Panc1 (cell line): ENCODE measurements around the gene PPIA. TPM values are rescaled to one million over a fixed set of nuclear protein-coding genes. Genes with fewer than 3 reads are reported as not detected.

ENCODE experiments used
- ATAC-seq: fragments of 200-7000 bp; cut with Tn5 transposase; 2 replicates; pipeline ENCODE4 v1.9.1; 2020; ENCODE audit warnings: mild to moderate bottlenecking, moderate library complexity
- BruUV-seq: library from RNA; stranded (reverse); fragments of 400-500 nt; replicated peaks from 2 replicates; lab custom pipeline; 2021; lab: Mats Ljungman, UMichigan
- CTCF ChIA-PET: fragments of 300-600 bp; sonication (Branson Sonifier 250); formaldehyde crosslinking; loops from one replicate; lab custom pipeline; 2022; ENCODE audit warnings: antibody characterized with exemption; lab: Charles Lee
- POLR2A ChIA-PET: fragments of 300-600 bp; sonication (Branson Sonifier 250); formaldehyde crosslinking; loops from one replicate; lab custom pipeline; 2022; ENCODE audit warnings: antibody characterized with exemption; lab: Charles Lee
- DNase-seq: peaks from one replicate; pipeline ENCODE4 v3.0.0-alpha.2; 2010; ENCODE audit warnings: low read depth, low spot score
- H3K27ac ChIP-seq: 2 replicates; pipeline ENCODE4 v1.5.1; 2011; ENCODE audit warnings: mild to moderate bottlenecking, low read length, inconsistent platforms
- H3K27me3 ChIP-seq: fragments of 200-500 bp; sonication (Bioruptor generic); 2 replicates; pipeline ENCODE4 v1.6.0; 2014; ENCODE audit warnings: low read length, inconsistent platforms; ENCODE audit not compliant: control insufficient read depth, insufficient read depth
- H3K36me3 ChIP-seq: fragments of 200-500 bp; sonication (Bioruptor generic); 2 replicates; pipeline ENCODE4 v1.5.1; 2014; ENCODE audit warnings: inconsistent platforms, mild to moderate bottlenecking, low read length, moderate library complexity; ENCODE audit not compliant: control insufficient read depth, insufficient read depth
- H3K4me1 ChIP-seq: 2 replicates; pipeline ENCODE4 v1.5.1; 2011; ENCODE audit warnings: inconsistent platforms, mild to moderate bottlenecking, low read length, moderate library complexity; ENCODE audit not compliant: control insufficient read depth, insufficient read depth
- H3K4me3 ChIP-seq, 2 experiments: 2 replicates each; pipeline ENCODE4 v1.5.1; 2011 to 2012; ENCODE audit warnings: low read depth in 2 of 2, low read length in 2 of 2, mild to moderate bottlenecking in 2 of 2, inconsistent platforms in 1 of 2, moderate library complexity in 1 of 2
- H3K9me3 ChIP-seq: fragments of 200-500 bp; sonication (Bioruptor generic); 2 replicates; pipeline ENCODE4 v1.5.1; 2014; ENCODE audit warnings: low read depth, mild to moderate bottlenecking, inconsistent platforms, low read length, moderate library complexity; ENCODE audit not compliant: control insufficient read depth, insufficient read depth
- CTCF ChIP-seq: fragments of 450-650 bp; IDR thresholded peaks from 2 replicates; pipeline ENCODE4 v1.5.1; 2017; ENCODE audit warnings: mild to moderate bottlenecking
- POLR2AphosphoS5 ChIP-seq: IDR thresholded peaks from 2 replicates; pipeline ENCODE4 v1.6.1; 2012; ENCODE audit warnings: mild to moderate bottlenecking, low read depth, low read length, moderate library complexity
- REST ChIP-seq, 2 experiments: IDR thresholded peaks; 2 replicates each; pipeline ENCODE4 v1.6.1; 2011 to 2012; ENCODE audit warnings: low read depth in 2 of 2, control low read depth in 1 of 2, low read length in 1 of 2, mild to moderate bottlenecking in 1 of 2, moderate library complexity in 1 of 2; ENCODE audit not compliant: insufficient read depth in 1 of 2
- SIN3A ChIP-seq: IDR thresholded peaks from 2 replicates; pipeline ENCODE4 v1.6.1; 2012; ENCODE audit warnings: low read depth, mild to moderate bottlenecking, low read length, moderate library complexity, borderline replicate concordance; ENCODE audit not compliant: insufficient read depth
- TCF7L2 ChIP-seq: IDR thresholded peaks from 2 replicates; pipeline ENCODE4 v1.6.1; 2011; ENCODE audit warnings: mild to moderate bottlenecking, low read depth, low read length, inconsistent platforms
- in situ Hi-C: cut with HindIII; loops from 2 replicates; pipeline ENCODE4 v1.10.0; 2016; ENCODE audit warnings: low sequenced_read_pairs, low pct_unique_long_range_greater_than_20kb
- intact Hi-C: fragments of 100-400 bp; cut with micrococcal nuclease; formaldehyde crosslinking; loops from one replicate; pipeline ENCODE4 v1.10.0; 2022; ENCODE audit not compliant: unreplicated experiment
- total RNA-seq: library from RNA; stranded (reverse); gene quantifications from one replicate; pipeline ENCODE4 v1.2.1, GENCODE V29; 2021; ENCODE audit not compliant: unreplicated experiment

Gene PPIA
- total RNA-seq, 1 experiment from 2014 or later, result 3,706 TPM

- ATAC-seq (no peak), DNase-seq (no peak)
- CTCF ChIA-PET, result no interaction called here
- BruUV-seq, result no TSS peak
- TF ChIP-seq POLR2AphosphoS5 (no peak), CTCF (no peak), TCF7L2 (no peak)
- Histone ChIP-seq H3K4me3 (no peak overlapping the region), H3K27me3 (no peaks in the 10 kb centered on the region), H3K4me1 (0 out of 2 replicates have a peak, but pooled peaks cover 4% of the 10 kb centered on the region), H3K9me3 (no peaks in the 10 kb centered on the region), H3K27ac (no peak overlapping the region), H3K36me3 (peaks cover 2% of the 10 kb centered on the region; the same call in 1 of the 2 replicates)
- intact Hi-C loops, result no loop called here
- in situ Hi-C loops, result no loop called here
- POLR2A ChIA-PET, result no interaction called here
Measured at GRCh38 chr7:44757739-44758138, 38.7 kb upstream of the PPIA start.

GRCh38 chr7:44759246-44759645 lies 37.2 kb upstream of the PPIA start:
- Histone ChIP-seq H3K27ac (no peak overlapping the region), H3K36me3 (peaks cover 5% of the 10 kb centered on the region; the same call in 1 of the 2 replicates), H3K4me1 (no peaks in the 10 kb centered on the region), H3K9me3 (no peaks in the 10 kb centered on the region), H3K4me3 (no peak overlapping the region), H3K27me3 (no peaks in the 10 kb centered on the region)
- DNase-seq, result no peak
- intact Hi-C loops, result no loop called here
- CTCF ChIA-PET, result interaction anchor here (0.6 kb wide), 1 partner anchor 282 kb away, joined by 3 read pairs; no protein-coding TSS in a partner anchor
- POLR2A ChIA-PET, result no interaction called here
- ATAC-seq, result no peak
- TF ChIP-seq CTCF (no peak), TCF7L2 (no peak), POLR2AphosphoS5 (no peak), SIN3A (no peak), REST (IDR thresholded peaks at IDR 0.05; ENCODE audit: insufficient read depth in 1 of 2, low read depth in 2 of 2, low read length in 1 of 2) (no peak)
- in situ Hi-C loops, result no loop called here
- BruUV-seq, result no TSS peak
